ENCODE results near the gene CD58.

CD58 gene

GRCh38 chr1:116518400-116518799, 52.4 kb downstream of the CD58 start:
- TF ChIP-seq EZH2phosphoT487 (conservative IDR thresholded peaks at IDR 0.05; ENCODE audit: low read length) (no peak), CTCF (IDR thresholded peaks at IDR 0.05; ENCODE audit: insufficient read depth, low read length, poor library complexity, severe bottlenecking) (no peak)
- no peak overlapping the region for H3K27ac ChIP-seq (ENCODE audit: low read depth, low read length)
- no peaks in the 10 kb centered on the region for H3K79me2 ChIP-seq (ENCODE audit: insufficient read depth, low read length)
- no peak overlapping the region for H3K4me3 ChIP-seq (ENCODE audit: insufficient read depth, low read length, poor library complexity, severe bottlenecking)
- no peaks in the 10 kb centered on the region for H3F3A ChIP-seq (ENCODE audit: insufficient read depth)
- no peaks in the 10 kb centered on the region for H4K20me1 ChIP-seq (ENCODE audit: low read depth, low read length)
- no peaks in the 10 kb centered on the region for H3K36me3 ChIP-seq (ENCODE audit: low read length)
- H3K27me3 ChIP-seq (ENCODE audit: low read length), result no peaks in the 10 kb centered on the region
- no peaks in the 10 kb centered on the region for H3K9me2 ChIP-seq (replicated peaks; ENCODE audit: insufficient read depth, low read length)
- no peak overlapping the region for H2AFZ ChIP-seq (ENCODE audit: low read depth, low read length, severe bottlenecking)
- H3K9ac ChIP-seq (ENCODE audit: low read length), result no peak overlapping the region
- H3K4me2 ChIP-seq (ENCODE audit: low read depth, low read length, poor library complexity, severe bottlenecking), result no peak overlapping the region
- H3K9me3 ChIP-seq (ENCODE audit: insufficient read depth, low read length), result no peaks in the 10 kb centered on the region

GRCh38 chr1:116516631-116517030, 54.2 kb downstream of the CD58 start:
- no peak overlapping the region for H3K4me3 ChIP-seq (ENCODE audit: insufficient read depth, low read length, poor library complexity, severe bottlenecking)
- no peaks in the 10 kb centered on the region for H3K79me2 ChIP-seq (ENCODE audit: insufficient read depth, low read length)
- H3K4me2 ChIP-seq (ENCODE audit: low read depth, low read length, poor library complexity, severe bottlenecking), result no peak overlapping the region
- H3K27ac ChIP-seq (ENCODE audit: low read depth, low read length), result no peak overlapping the region
- H2AFZ ChIP-seq (ENCODE audit: low read depth, low read length, severe bottlenecking), result no peak overlapping the region
- no peaks in the 10 kb centered on the region for H3K9me3 ChIP-seq (ENCODE audit: insufficient read depth, low read length)
- no peaks in the 10 kb centered on the region for H3F3A ChIP-seq (ENCODE audit: insufficient read depth)
- no peaks in the 10 kb centered on the region for H3K36me3 ChIP-seq (ENCODE audit: low read length)
- H3K9me2 ChIP-seq (replicated peaks; ENCODE audit: insufficient read depth, low read length), result no peaks in the 10 kb centered on the region; the same call in 1 of the 2 replicates
- TF ChIP-seq CTCF (IDR thresholded peaks at IDR 0.05; ENCODE audit: insufficient read depth, low read length, poor library complexity, severe bottlenecking) (no peak), EZH2phosphoT487 (conservative IDR thresholded peaks at IDR 0.05; ENCODE audit: low read length) (no peak)
- no peaks in the 10 kb centered on the region for H3K27me3 ChIP-seq (ENCODE audit: low read length)
- no peaks in the 10 kb centered on the region for H4K20me1 ChIP-seq (ENCODE audit: low read depth, low read length)
- H3K9ac ChIP-seq (ENCODE audit: low read length), result no peak overlapping the region

GRCh38 chr1:116515702-116516101, 55.1 kb downstream of the CD58 start:
- no peaks in the 10 kb centered on the region for H3F3A ChIP-seq (ENCODE audit: insufficient read depth)

More at GRCh38 chr1:116515702-116516101, 55.1 kb downstream of the CD58 start:
- no peak overlapping the region for H3K4me2 ChIP-seq (ENCODE audit: low read depth, low read length, poor library complexity, severe bottlenecking)
- no peaks in the 10 kb centered on the region for H3K9me3 ChIP-seq (ENCODE audit: insufficient read depth, low read length)
- no peaks in the 10 kb centered on the region for H3K36me3 ChIP-seq (ENCODE audit: low read length)
- no peaks in the 10 kb centered on the region for H3K27me3 ChIP-seq (ENCODE audit: low read length)
- H3K9ac ChIP-seq (ENCODE audit: low read length), result no peak overlapping the region
- H3K27ac ChIP-seq (ENCODE audit: low read depth, low read length), result no peak overlapping the region
- no peaks in the 10 kb centered on the region for H4K20me1 ChIP-seq (ENCODE audit: low read depth, low read length)
- no peak for TF ChIP-seq EZH2phosphoT487 (conservative IDR thresholded peaks at IDR 0.05; ENCODE audit: low read length)
- TF ChIP-seq CTCF (IDR thresholded peaks at IDR 0.05; ENCODE audit: insufficient read depth, low read length, poor library complexity, severe bottlenecking), result no peak
- H3K4me3 ChIP-seq (ENCODE audit: insufficient read depth, low read length, poor library complexity, severe bottlenecking), result no peak overlapping the region
- no peak overlapping the region for H2AFZ ChIP-seq (ENCODE audit: low read depth, low read length, severe bottlenecking)
- no peaks in the 10 kb centered on the region for H3K79me2 ChIP-seq (ENCODE audit: insufficient read depth, low read length)
- no peaks in the 10 kb centered on the region; the same call in 1 of the 2 replicates for H3K9me2 ChIP-seq (replicated peaks; ENCODE audit: insufficient read depth, low read length)
